ENCODE data around the gene HERPUD1. TPM values are rescaled to one million over a fixed set of nuclear protein-coding genes. Genes with fewer than 3 reads are reported as not detected.
"Not testable (repeated sequence)": the region's sequence is repeated elsewhere in the genome, so short reads cannot be mapped to it uniquely, and the experiment has no call there.

The HERPUD1 gene
- total and polyA plus RNA-seq, 5 experiments from 2014 or later = 43.8 to 214 (median 88.6) TPM

GRCh38 chr16:56988161-56988947, 56.4 kb downstream of the HERPUD1 start:
- Mint-ChIP-seq H3K27ac (peak overlapping the region; percentile 96 to 99 (median 98)), H3K4me1 (peaks cover 51 to 89% (median 73%) of the 10 kb centered on the region in 4 donors), H3K27me3 (no peaks in the 10 kb centered on the region), H3K36me3 (peaks cover 11 to 35% (median 25%) of the 10 kb centered on the region in 3 donors), H3K4me3 (peak overlapping the region; percentile 94 to 100 (median 100)), H3K9me3 (no peaks in the 10 kb centered on the region)
- no peak for ATAC-seq
- DNase-seq = no peak
- POLR2A ChIA-PET = interaction anchor here (1.3 to 13.7 kb wide), 10 partner anchors 13 to 96 kb away, joined by 3 to 231 read pairs (median 38); no protein-coding TSS in a partner anchor

DNA sequence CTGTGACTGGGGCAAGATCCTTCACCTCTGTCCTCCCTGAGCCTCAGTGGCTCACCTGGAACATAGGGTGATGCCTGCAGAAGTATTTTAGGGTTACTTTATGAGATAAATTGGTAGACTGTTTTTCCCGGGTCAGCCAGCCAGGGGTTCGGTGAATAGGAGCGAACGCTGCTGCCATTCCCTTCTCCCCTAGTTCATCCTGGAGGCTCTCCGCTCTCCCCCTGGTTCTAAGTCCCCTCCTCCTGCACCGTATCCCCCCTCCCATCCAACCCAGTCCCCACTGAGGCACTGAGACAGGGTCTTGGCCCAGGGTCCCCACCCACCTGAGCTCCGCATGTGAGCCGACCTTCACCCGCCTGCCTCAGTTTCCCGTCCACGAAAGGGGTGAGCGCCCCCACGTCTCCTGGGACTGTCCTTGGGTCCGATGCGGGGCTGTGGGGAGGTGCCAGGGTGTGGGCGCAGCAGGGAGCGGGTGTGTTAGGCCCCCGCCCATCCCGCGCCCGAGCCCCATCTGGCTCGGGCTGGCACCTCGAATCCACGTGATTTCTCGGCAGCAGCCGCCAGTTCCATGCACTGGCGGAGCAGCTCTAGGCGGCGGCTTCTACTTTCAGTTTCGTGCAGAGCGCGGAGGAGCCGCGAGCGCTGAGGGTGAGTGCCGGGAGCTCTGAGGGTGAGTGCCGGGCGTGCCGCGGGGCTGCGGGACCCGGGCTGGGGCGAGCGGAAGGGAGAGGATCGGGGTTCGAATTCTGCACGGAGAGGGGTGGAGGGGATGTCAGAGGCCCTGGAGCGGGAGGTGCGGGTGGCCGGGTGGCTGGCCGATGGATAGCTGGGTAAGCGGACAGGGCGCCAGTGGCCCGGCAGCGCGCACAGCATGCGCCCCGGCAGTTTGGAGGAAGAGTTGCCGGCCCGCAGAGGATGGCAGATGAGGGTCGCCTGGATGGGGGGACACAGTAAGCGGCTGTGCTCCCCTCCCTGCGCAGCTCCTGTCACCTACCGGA, 57.3 kb downstream of the HERPUD1 start, which contains the start of gene NLRC5:
NLRC5 (plus strand) TSS at position 610 of the 998 bp plus-strand sequence. CDS start 31,156 bp downstream, outside the sequence.
- Mint-ChIP-seq H3K27me3 (no peaks in the 10 kb centered on the region), H3K4me1 (peaks cover 53 to 89% (median 74%) of the 10 kb centered on the region in 4 donors), H3K27ac (peak within 1 kb of the TSS; percentile 96 to 99 (median 98)), H3K36me3 (peaks cover 12 to 40% (median 28%) of the 10 kb centered on the region in 3 donors), H3K9me3 (no peaks in the 10 kb centered on the region), H3K4me3 (peak within 1 kb of the TSS; percentile 94 to 100 (median 100))
- POLR2A ChIA-PET = interaction anchor here (0.7 to 13.7 kb wide), 21 partner anchors 8 to 280 kb away, joined by 3 to 231 read pairs (median 6); partner anchors contain the start of genes CPNE2 and HERPUD1
- peak; percentile 84 to 90 for ATAC-seq
- peak; percentile 80 to 93 (median 88) for DNase-seq

DNA sequence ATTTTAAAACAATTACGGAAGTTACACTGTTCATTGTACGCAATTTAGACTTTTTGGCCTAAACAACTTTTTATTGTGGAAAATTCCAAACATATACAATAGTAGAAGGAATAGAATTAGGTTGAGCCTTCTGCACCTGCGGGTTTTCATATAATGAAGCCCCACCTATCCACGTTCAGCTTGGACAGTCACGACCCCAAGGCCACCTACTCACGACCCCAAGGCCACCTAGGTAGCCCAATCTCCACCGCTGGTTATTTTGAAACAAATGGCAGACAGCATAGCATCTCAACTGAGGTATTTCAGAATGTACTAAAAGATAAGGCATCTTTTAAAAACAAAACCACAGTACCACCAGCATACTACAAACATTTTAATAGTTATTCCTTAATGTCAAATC, 58.0 kb downstream of the HERPUD1 start:
- DNase-seq = no peak
- POLR2A ChIA-PET = interaction anchor here (0.8 to 13.7 kb wide), 20 partner anchors 9 to 281 kb away, joined by 3 to 231 read pairs (median 7); partner anchors contain the start of gene CPNE2
- H3K4me1 Mint-ChIP-seq = peaks cover 49 to 89% (median 74%) of the 10 kb centered on the region in 4 donors
- H3K27me3 Mint-ChIP-seq = no peaks in the 10 kb centered on the region
- H3K27ac Mint-ChIP-seq = peak overlapping the region; percentile 96 to 99 (median 98)
- H3K9me3 Mint-ChIP-seq = no peaks in the 10 kb centered on the region
- H3K36me3 Mint-ChIP-seq = peaks cover 12 to 39% (median 28%) of the 10 kb centered on the region in 3 donors
- peak overlapping the region; percentile 94 to 100 (median 100) for H3K4me3 Mint-ChIP-seq
- ATAC-seq = no peak

DNA sequence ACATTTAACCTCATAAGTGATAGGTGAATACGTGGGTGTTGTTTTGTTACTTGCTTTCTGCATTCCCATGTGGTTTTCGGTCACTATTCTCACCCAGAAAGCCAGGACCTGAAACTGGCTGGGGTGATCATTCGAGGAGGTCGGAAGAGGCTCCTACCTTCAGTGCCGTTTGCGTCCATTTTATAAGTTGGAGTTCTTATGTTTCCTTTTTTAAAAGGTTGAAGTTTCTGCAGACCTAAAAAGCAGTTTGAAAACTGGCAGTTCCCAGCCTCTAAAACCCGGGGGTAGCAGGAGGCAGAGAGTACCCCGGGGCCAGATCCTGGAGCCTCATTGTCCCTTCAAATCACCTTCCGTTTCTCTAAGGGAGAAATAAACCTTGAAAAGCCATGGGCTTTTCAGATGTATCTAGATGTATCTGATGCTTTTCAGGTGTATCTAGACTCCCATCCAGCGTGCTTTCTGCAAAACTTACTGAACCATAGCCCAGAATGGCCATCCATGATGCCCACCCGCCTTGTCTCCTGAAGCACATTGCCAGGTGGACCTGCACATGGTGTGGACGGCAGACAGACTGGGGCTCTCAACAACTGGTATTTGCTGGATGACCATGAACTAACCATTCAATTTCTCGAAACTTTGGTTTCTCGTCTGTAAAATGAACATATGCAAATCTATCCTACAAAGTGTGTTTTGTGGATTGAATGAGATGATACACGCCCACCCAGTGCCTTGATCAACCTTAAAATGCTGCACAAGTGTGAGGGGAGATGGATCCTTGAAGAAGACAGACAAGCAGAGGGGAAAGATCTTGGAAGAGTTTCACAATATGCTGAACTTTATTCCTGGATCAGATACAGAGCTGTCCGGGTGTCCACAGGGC, 58.7 kb downstream of the HERPUD1 start:
- peak overlapping the region; percentile 96 to 99 (median 98) for H3K27ac Mint-ChIP-seq
- DNase-seq (no peak), ATAC-seq (no peak)
- H3K4me3 Mint-ChIP-seq = peak overlapping the region; percentile 94 to 100 (median 100)
- no peaks in the 10 kb centered on the region for H3K27me3 Mint-ChIP-seq
- H3K36me3 Mint-ChIP-seq = peaks cover 12 to 39% (median 28%) of the 10 kb centered on the region in 3 donors
- H3K9me3 Mint-ChIP-seq = no peaks in the 10 kb centered on the region
- POLR2A ChIA-PET = interaction anchor here (0.7 to 13.7 kb wide), 16 partner anchors 9 to 282 kb away, joined by 3 to 231 read pairs (median 16); no protein-coding TSS in a partner anchor
- peaks cover 45 to 89% (median 74%) of the 10 kb centered on the region in 4 donors for H3K4me1 Mint-ChIP-seq

GRCh38 chr16:56992431-56992830, 60.5 kb downstream of the HERPUD1 start:
- not testable (repeated sequence) for ATAC-seq, DNase-seq, H3K27me3 Mint-ChIP-seq, H3K9me3 Mint-ChIP-seq
- peak overlapping the region; percentile 94 to 100 (median 100) for H3K4me3 Mint-ChIP-seq
- POLR2A ChIA-PET = interaction anchor here (0.7 to 3.5 kb wide), 12 partner anchors 9 to 49 kb away, joined by 3 to 33 read pairs (median 4); no protein-coding TSS in a partner anchor
- peak overlapping the region; percentile 82 to 99 (median 98) for H3K27ac Mint-ChIP-seq
- peaks cover 49 to 88% (median 73%) of the 10 kb centered on the region in 4 donors for H3K4me1 Mint-ChIP-seq
- peaks cover 12 to 47% (median 35%) of the 10 kb centered on the region in 3 donors for H3K36me3 Mint-ChIP-seq

- ATAC-seq (no peak), DNase-seq (no peak)
- Mint-ChIP-seq H3K27ac (peak overlapping the region; percentile 86 to 98 (median 96)), H3K9me3 (no peaks in the 10 kb centered on the region), H3K4me1 (peaks cover 45 to 88% (median 73%) of the 10 kb centered on the region in 4 donors), H3K4me3 (peak overlapping the region; percentile 76 to 100 (median 87)), H3K27me3 (no peaks in the 10 kb centered on the region), H3K36me3 (peaks cover 12 to 47% (median 35%) of the 10 kb centered on the region in 3 donors)
- POLR2A ChIA-PET = interaction anchor here (0.7 to 3.5 kb wide), 10 partner anchors 9 to 73 kb away, joined by 3 to 33 read pairs (median 4); no protein-coding TSS in a partner anchor
Measured at GRCh38 chr16:56993204-56993603, 61.3 kb downstream of the HERPUD1 start.

GRCh38 chr16:56994311-56994710, 62.4 kb downstream of the HERPUD1 start:
- peaks cover 12 to 54% (median 36%) of the 10 kb centered on the region in 3 donors for H3K36me3 Mint-ChIP-seq
- DNase-seq (no peak), ATAC-seq (peak in 1 of 2 donors; percentile 14)
- peaks cover 46 to 88% (median 78%) of the 10 kb centered on the region in 4 donors for H3K4me1 Mint-ChIP-seq
- H3K27ac Mint-ChIP-seq = peak overlapping the region; percentile 86 to 98 (median 96)
- no peaks in the 10 kb centered on the region for H3K27me3 Mint-ChIP-seq
- peak overlapping the region; percentile 76 to 100 (median 87) for H3K4me3 Mint-ChIP-seq
- no peaks in the 10 kb centered on the region for H3K9me3 Mint-ChIP-seq
- POLR2A ChIA-PET = interaction anchor here (1.0 to 3.5 kb wide), 10 partner anchors 7 to 30 kb away, joined by 3 to 33 read pairs (median 5); no protein-coding TSS in a partner anchor

Small RNA genes within 50 kb of the gene (microRNA-seq; reads per million reads assigned to microRNA genes)
- gene MIR6863 (ENCODE audit: borderline microRNAs expressed) = not detected

Other genes starting within 250 kb of the HERPUD1 start
- gene MT1X, start 249.7 kb upstream of the HERPUD1 start, total RNA-seq = 10 to 100 TPM; 27.6 to 31.1 TPM
- gene MT1X, start 249.7 kb upstream of the HERPUD1 start, polyA plus RNA-seq = 100 to 1,000 TPM; 185 to 201 (median 201) TPM
- 10 to 100 TPM; 82.5 to 85.0 TPM for gene NUP93, start 202.0 kb upstream of the HERPUD1 start, total RNA-seq
- 100 to 1,000 TPM in 1 of 3 donors, 10 to 100 TPM in 2; 66.6 to 104 (median 77.5) TPM for gene NUP93, start 202.0 kb upstream of the HERPUD1 start, polyA plus RNA-seq
- gene SLC12A3, start 66.9 kb upstream of the HERPUD1 start, total RNA-seq = not detected
- gene SLC12A3, start 66.9 kb upstream of the HERPUD1 start, polyA plus RNA-seq = not detected
- under 1 TPM in 1 of 2 experiments, not detected in 1; 0.27 TPM for gene CETP, start 29.8 kb downstream of the HERPUD1 start, total RNA-seq
- gene CETP, start 29.8 kb downstream of the HERPUD1 start, polyA plus RNA-seq = under 1 TPM in 2 of 3 donors, not detected in 1; 0.20 to 0.21 TPM
- 100 to 1,000 TPM; 474 to 488 TPM for gene NLRC5, start 57.4 kb downstream of the HERPUD1 start, total RNA-seq
- 100 to 1,000 TPM in 1 of 3 donors, 10 to 100 TPM in 2; 70.4 to 137 (median 80.0) TPM for gene NLRC5, start 57.4 kb downstream of the HERPUD1 start, polyA plus RNA-seq
- gene CPNE2, start 160.4 kb downstream of the HERPUD1 start, total RNA-seq = 10 to 100 TPM in 1 of 2 experiments, 1 to 10 TPM in 1; 9.6 to 10.3 TPM
- gene CPNE2, start 160.4 kb downstream of the HERPUD1 start, polyA plus RNA-seq = 10 to 100 TPM; 26.8 to 60.4 (median 30.4) TPM